CD4-positive, alpha-beta T cell treated with Interferon alpha-2 for 1 hour (primary cell): Measurements from ENCODE around the gene SLC9A4.

ENCODE experiments used
- DNase-seq, 2 donors: peaks; one replicate each; pipeline ENCODE4 v3.0.0-alpha.2; 2020 to 2022

Gene SLC9A4

DNA sequence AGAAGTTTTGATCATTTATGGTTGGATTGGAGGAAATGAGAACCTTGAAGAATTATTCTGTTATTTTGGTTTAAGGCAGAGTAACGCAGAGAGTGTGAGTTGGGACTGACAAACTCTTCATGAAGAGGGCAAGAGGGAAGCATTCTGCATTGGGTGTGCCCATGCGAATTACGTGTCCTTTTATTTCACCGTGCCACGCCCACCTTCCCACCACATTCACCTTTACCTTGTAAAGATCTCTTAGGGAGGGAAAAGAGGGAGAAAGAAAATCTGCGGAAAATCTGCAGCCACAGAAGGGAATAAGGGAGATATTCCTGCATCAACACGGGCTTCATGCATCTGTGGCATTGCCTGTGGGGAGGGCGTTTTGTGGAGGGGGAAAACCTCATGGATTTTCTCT is 31.8 kb downstream of the SLC9A4 start:
- no peak for DNase-seq

DNA sequence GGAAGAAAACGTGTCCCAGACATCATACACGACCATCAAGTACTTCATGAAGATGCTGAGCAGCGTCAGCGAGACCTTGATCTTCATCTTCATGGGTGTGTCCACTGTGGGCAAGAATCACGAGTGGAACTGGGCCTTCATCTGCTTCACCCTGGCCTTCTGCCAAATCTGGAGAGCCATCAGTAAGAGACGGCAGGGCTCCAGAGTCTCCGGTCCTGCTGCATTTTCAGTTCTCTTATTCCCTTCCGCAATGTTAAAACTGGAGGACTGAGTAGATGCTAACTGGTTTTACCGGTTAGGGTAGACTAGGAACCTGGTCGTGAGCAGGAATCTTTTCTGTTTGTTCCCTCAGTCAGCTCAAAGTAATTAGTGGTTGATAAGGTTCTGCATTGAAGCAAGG is 32.3 kb downstream of the SLC9A4 start:
- DNase-seq, result no peak

DNA sequence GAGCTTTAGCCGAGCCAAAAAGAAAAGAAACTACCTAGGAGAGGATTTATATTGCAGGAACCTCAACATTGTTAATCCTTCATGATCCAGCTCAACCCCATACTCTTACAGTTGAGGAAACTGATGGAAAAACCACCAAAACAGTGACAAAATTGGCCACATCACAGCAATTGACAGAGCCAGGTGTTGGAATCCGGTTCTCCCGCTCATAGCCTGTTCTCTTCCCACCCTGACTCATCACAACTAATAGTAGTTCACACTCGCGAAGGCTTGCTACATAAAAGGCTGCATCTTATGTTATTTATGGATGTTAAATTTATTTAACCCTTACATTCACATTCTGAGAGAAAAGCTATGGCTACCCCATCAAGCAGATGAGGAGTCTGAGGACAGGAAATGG is 33.7 kb downstream of the SLC9A4 start:
- DNase-seq, result no peak

- peak in 1 of 2 donors; percentile 28 for DNase-seq
These were observed 35.8 kb downstream of the SLC9A4 start for GRCh38 chr2:102508863-102509262.

DNA sequence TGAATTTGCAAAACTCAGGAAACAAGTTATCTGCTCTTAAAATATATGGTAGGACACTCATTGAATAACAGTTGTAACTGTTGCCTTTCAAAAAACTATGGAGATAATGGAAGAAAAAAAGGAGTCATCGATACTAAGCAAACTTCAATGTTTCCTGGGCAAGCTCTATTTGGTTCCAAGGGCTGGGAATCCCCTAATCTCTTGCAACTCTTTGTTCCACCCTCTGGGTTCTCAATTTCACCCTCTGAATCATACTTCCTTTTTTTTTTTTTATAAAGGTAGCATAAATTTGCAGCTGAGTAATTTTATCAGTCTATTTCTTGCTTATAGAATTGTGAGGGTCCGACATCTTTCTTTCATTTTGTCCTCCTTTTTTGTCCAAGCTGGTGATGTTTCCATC is 36.7 kb downstream of the SLC9A4 start:
- DNase-seq, result no peak

GRCh38 chr2:102510791-102511575 is 38.0 kb downstream of the SLC9A4 start:
- DNase-seq, result no peak

GRCh38 chr2:102512161-102512560 is 39.1 kb downstream of the SLC9A4 start:
- no peak for DNase-seq

DNA sequence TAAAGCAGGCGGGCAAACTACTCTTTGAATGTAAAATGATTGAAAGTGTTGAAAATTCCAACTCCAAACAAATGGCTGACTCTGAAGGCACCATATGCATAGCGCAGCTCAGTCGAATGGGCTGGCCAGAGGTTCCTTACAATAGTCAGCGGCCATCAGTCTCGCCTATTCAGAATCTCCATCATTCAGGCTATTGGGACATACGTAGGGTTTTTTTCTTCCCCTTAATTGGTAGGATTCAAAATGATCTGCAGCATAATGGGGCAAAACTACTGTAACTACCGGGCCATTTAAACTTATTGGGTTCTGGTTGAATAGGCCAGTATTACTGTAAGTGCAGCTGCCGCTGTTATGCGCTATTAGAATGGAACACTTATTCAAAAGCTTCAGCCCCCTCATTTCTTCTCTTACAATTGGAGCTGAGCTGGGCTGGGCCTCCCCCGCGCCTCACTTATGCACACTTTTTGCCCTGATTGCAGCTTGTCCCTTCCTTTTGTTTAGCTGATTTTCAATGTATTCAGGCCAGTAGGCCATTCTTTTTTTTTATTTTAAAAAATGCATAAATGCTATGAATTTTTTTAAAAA is 40.4 kb downstream of the SLC9A4 start:
- DNase-seq, result no peak

DNA sequence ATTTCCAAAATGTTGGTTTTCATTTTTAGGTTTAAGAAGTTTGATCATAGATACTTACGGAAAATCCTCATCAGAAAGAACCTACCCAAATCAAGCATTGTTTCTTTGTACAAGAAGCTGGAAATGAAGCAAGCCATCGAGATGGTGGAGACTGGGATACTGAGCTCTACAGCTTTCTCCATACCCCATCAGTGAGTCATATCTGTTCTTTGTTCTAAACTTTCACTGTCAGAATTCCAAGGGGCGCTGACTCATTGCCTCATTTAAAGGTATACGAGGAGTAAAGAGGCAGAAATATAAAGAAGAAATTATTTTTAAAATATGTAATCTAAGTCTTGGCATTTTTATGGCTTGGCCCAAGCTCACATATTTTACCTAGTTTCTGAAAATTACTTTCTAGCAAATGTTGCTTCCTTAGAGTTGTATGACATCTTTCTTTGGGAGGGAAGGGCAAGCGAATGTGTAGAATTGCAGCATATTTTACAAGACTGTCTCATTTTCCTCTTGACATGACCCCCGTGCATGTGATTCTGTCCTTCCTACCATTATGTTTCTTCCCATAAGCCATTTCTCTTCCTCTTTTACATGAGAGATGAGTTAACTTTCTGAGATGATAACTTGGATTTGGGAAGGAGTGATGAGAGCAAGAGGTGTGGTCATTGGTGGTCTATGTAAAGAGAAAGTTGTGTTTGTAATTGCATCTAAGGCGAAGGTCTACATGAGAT is 41.2 kb downstream of the SLC9A4 start:
- no peak for DNase-seq

- DNase-seq, result no peak
These were observed 42.8 kb downstream of the SLC9A4 start for GRCh38 chr2:102515851-102516250.

DNA sequence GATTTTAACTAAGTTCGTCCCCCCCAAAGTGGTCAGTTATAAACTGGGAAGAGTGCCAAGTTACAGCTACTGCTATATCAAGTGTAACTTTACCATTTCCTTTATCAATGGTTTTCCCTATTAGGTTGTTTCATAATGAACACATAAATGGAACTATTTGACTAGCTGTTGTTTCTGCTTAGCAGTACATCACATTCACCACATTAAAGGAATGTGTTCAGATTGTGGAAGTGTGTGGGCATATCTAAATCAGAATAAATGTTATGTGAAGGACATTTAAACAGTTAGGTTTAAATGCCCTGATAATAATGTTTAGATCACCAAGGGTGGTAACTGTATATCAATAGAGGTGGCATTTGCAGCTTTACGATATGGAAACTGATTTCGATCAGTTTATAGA is 45.1 kb downstream of the SLC9A4 start:
- no peak for DNase-seq

- DNase-seq, result peak; percentile 2 to 24
These were observed 47.0 kb downstream of the SLC9A4 start for GRCh38 chr2:102520009-102520408.

- DNase-seq, result no peak
These were observed 47.8 kb downstream of the SLC9A4 start for GRCh38 chr2:102520801-102521200.

DNA sequence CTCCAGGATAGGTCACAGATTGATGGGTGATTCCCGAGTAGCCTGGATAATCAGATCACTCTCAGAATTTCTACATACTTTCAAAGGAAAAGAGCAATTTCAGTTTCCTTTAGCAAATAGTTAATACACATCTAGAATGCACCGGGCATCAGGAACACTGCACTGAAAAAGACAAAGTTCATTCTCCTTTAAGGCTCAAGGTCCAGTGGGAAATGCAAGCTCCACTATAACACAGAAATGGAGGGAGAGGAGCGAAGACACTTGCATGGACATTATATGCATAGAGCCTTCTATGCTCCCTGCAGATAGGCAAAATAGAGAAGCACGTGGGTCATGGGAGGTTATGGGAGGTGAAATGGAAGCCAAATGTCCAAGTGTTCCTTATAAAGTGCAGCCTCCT is 49.1 kb downstream of the SLC9A4 start:
- DNase-seq, result no peak

DNA sequence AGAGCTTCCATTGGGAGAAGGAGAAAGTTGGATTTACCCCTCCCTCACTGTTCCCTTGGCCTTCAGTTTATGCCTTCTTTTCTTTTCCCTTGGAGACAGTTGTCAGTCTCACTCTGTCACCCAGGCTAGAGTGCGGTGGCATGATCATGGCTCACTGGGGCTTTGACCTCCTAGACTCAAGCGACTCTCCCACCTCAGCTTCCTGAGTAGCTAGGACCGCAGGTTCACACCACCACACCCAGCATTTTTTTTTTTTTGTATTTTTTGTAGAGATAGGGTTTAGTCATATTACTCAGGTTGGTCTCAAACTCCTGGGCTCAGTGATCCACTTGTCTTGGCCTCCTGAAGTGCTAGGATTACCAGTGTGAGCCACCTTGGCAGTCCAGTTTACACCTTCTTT is 49.9 kb downstream of the SLC9A4 start:
- DNase-seq, result peak; percentile 6 to 19

GRCh38 chr2:102523651-102524050 is 50.6 kb downstream of the SLC9A4 start:
- no peak for DNase-seq

GRCh38 chr2:102527086-102527485 is 54.1 kb downstream of the SLC9A4 start:
- no peak for DNase-seq

GRCh38 chr2:102538491-102538890 is 65.5 kb downstream of the SLC9A4 start:
- DNase-seq, result no peak

DNA sequence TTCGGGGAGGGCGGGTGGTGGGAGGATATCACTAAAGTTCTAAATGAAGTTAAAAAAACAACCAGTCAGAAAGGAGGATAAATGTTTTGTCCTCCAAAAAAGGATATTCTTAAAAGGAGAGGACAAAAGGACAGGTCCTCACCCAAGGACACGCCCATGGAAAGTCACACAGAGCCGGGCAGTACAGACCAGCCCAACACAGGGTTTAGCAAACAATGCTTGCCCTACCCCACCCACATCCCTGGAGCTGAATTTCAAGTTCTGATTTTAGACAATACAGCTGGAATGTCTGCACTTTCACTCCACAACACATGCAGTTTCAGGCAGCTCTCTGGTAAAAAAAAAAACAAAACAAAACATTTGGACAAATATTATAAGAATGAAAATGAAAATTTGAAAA is 67.9 kb downstream of the SLC9A4 start:
- no peak for DNase-seq

DNA sequence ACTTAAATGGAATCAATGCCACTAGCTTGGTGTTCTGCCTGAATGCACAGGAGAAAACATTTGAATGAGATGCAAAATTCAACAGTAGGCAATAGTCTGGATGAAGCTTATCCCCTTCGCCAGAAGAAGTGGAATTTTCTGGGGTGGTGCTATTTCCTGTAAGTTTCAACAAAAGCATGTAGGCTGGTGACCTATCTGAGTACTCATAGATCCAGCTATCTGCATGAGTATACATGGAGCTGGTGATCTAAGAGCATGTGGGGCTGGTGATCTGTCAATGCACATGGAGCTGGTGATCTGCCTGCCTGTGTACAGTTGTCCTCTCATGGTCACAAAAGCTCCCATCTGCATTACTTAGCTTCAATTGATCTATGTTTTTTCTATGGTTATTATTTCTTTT is 71.2 kb downstream of the SLC9A4 start:
- no peak for DNase-seq

GRCh38 chr2:102547462-102547861 is 74.4 kb downstream of the SLC9A4 start:
- DNase-seq, result no peak

DNA sequence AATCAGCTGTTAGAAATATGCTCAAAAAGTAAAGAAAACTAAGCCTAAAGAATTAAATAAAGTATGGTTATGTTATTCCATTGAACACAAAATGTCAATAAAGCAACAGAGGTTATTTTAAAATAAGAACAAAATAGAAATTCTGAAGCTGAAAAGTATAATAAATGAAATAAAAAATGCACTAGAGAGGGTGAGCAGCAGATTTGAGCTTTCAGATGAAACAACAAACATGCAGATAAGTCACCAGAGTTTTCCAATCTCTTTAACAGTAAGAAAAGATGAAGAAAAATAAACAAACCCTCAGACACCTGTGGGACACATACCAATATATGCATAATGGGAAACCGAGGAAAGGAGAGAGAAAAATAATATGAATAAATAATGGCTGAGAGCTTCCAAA is 76.0 kb downstream of the SLC9A4 start:
- no peak for DNase-seq

- no peak for DNase-seq
These were observed 77.1 kb downstream of the SLC9A4 start for GRCh38 chr2:102550151-102550550.
